IMR-90 (cell line): ENCODE measurements around the gene AADACL4. TPM values are rescaled to one million over a fixed set of nuclear protein-coding genes. Genes with fewer than 3 reads are reported as not detected.

Experiments used
- ATAC-seq: fragments of 200-7000 bp; cut with Tn5 transposase; 2 replicates; pipeline ENCODE4 v1.9.1; 2020; ENCODE audit warnings: low read depth, mild to moderate bottlenecking, moderate library complexity
- BruUV-seq: library from RNA; stranded (reverse); fragments of 400-500 nt; replicated peaks from 2 replicates; lab custom pipeline; 2021; lab: Mats Ljungman, UMichigan
- CTCF ChIA-PET: fragments of 300-600 bp; formaldehyde crosslinking; extraction: SDS; loops from one replicate; lab custom pipeline; 2021; ENCODE audit warnings: antibody characterized with exemption; lab: Yijun Ruan, JAX
- POLR2A ChIA-PET: fragments of 300-600 bp; sonication (Branson Sonifier 250); formaldehyde crosslinking; loops from one replicate; lab custom pipeline; 2022; ENCODE audit warnings: antibody characterized with exemption; ENCODE audit not compliant: unreplicated experiment; lab: Charles Lee
- DNase-seq: peaks from one replicate; pipeline ENCODE4 v3.0.0; 2013
- H2AFZ ChIP-seq: replicated peaks from 2 replicates; pipeline ENCODE3; 2013; ENCODE audit warnings: low read length, mild to moderate bottlenecking; ENCODE audit not compliant: poor library complexity
- H2AK5ac ChIP-seq: 2 replicates; pipeline ENCODE4 v1.6.1; 2013; ENCODE audit warnings: low read depth, low read length, inconsistent platforms
- H2AK9ac ChIP-seq: replicated peaks from 2 replicates; pipeline ENCODE3; 2013; ENCODE audit warnings: mild to moderate bottlenecking, low read depth, low read length, moderate library complexity; ENCODE audit not compliant: poor library complexity
- H2BK120ac ChIP-seq: 2 replicates; pipeline ENCODE4 v1.6.1; 2013; ENCODE audit warnings: low read depth, low read length, inconsistent platforms
- H2BK15ac ChIP-seq: 3 replicates; pipeline ENCODE4 v1.6.1; 2013; ENCODE audit warnings: low read depth, low read length, inconsistent platforms
- H2BK20ac ChIP-seq: 2 replicates; pipeline ENCODE4 v1.6.1; 2013; ENCODE audit warnings: low read depth, mild to moderate bottlenecking, inconsistent platforms, low read length, moderate library complexity
- H2BK5ac ChIP-seq: 2 replicates; pipeline ENCODE4 v1.6.1; 2013; ENCODE audit warnings: mild to moderate bottlenecking, low read depth, low read length, inconsistent platforms; ENCODE audit not compliant: poor library complexity, severe bottlenecking
- H3K14ac ChIP-seq: replicated peaks from 2 replicates; pipeline ENCODE4 v1.6.1; 2013; ENCODE audit warnings: low read depth, low read length, inconsistent platforms
- H3K18ac ChIP-seq: 2 replicates; pipeline ENCODE4 v1.6.1; 2013; ENCODE audit warnings: low read depth, low read length, control low read depth
- H3K23ac ChIP-seq: 2 replicates; pipeline ENCODE4 v1.6.1; 2013; ENCODE audit warnings: low read depth, low read length, inconsistent platforms
- H3K27ac ChIP-seq: 2 replicates; pipeline ENCODE4 v1.5.1; 2013; ENCODE audit warnings: mild to moderate bottlenecking, control low read depth, low read length; ENCODE audit not compliant: insufficient read depth
- H3K27me3 ChIP-seq: 2 replicates; pipeline ENCODE4 v1.6.1; 2013; ENCODE audit warnings: low read length; ENCODE audit not compliant: control insufficient read depth, insufficient read depth
- H3K36me3 ChIP-seq: 2 replicates; pipeline ENCODE4 v1.6.1; 2013; ENCODE audit warnings: low read length, mixed read lengths; ENCODE audit not compliant: control insufficient read depth, insufficient read depth
- H3K4ac ChIP-seq: 2 replicates; pipeline ENCODE4 v1.6.1; 2013; ENCODE audit warnings: low read depth, low read length, inconsistent platforms
- H3K4me1 ChIP-seq: 2 replicates; pipeline ENCODE4 v1.6.1; 2013; ENCODE audit warnings: low read length, mixed read lengths; ENCODE audit not compliant: control insufficient read depth, insufficient read depth
- H3K4me2 ChIP-seq: 2 replicates; pipeline ENCODE4 v1.6.1; 2013; ENCODE audit warnings: low read depth, mild to moderate bottlenecking, control low read depth, low read length, moderate library complexity
- H3K4me3 ChIP-seq: 2 replicates; pipeline ENCODE4 v1.5.1; 2013; ENCODE audit warnings: low read depth, mild to moderate bottlenecking, control low read depth, low read length, moderate library complexity; ENCODE audit not compliant: insufficient read depth
- H3K56ac ChIP-seq: 2 replicates; pipeline ENCODE4 v1.6.1; 2013; ENCODE audit warnings: low read length, inconsistent platforms; ENCODE audit not compliant: insufficient read depth; ENCODE audit errors: extremely low read depth
- H3K79me1 ChIP-seq, 2 experiments: 2 replicates each; pipeline ENCODE4 v1.6.1; 2013; ENCODE audit warnings: low read length in 2 of 2, inconsistent platforms in 1 of 2, low read depth in 1 of 2
- H3K9ac ChIP-seq: 2 replicates; pipeline ENCODE4 v1.6.1; 2013; ENCODE audit warnings: low read depth, low read length, control low read depth
- H3K9me1 ChIP-seq: 2 replicates; pipeline ENCODE4 v1.6.1; 2013; ENCODE audit warnings: low read length, inconsistent platforms; ENCODE audit not compliant: insufficient read depth
- H3K9me3 ChIP-seq: 2 replicates; pipeline ENCODE4 v1.6.1; 2013; ENCODE audit warnings: low read length; ENCODE audit not compliant: control insufficient read depth, insufficient read depth
- H4K20me1 ChIP-seq: 2 replicates; pipeline ENCODE4 v1.6.1; 2013; ENCODE audit warnings: low read length, inconsistent platforms; ENCODE audit not compliant: insufficient read depth
- H4K5ac ChIP-seq: 2 replicates; pipeline ENCODE4 v1.6.1; 2013; ENCODE audit warnings: mild to moderate bottlenecking, low read depth, low read length, control low read depth
- H4K8ac ChIP-seq, 2 experiments: 2 replicates each; pipeline ENCODE4 v1.6.1; 2013; ENCODE audit warnings: low read depth in 2 of 2, low read length in 2 of 2, control low read depth in 1 of 2, inconsistent platforms in 1 of 2
- H4K91ac ChIP-seq: 2 replicates; pipeline ENCODE4 v1.6.1; 2013; ENCODE audit warnings: low read depth, low read length, inconsistent platforms; ENCODE audit not compliant: insufficient read depth
- BHLHE40 ChIP-seq: fragments of 150-350 bp; IDR thresholded peaks from 2 replicates; pipeline ENCODE4 v1.6.1; 2016; ENCODE audit warnings: mild to moderate bottlenecking, low read depth, low read length
- CEBPB ChIP-seq: IDR thresholded peaks from 2 replicates; pipeline ENCODE4 v1.6.1; 2012; ENCODE audit warnings: low read depth, low read length, improper control_type of control experiment
- CHD1 ChIP-seq: IDR thresholded peaks from 2 replicates; pipeline ENCODE4 v1.6.1; 2012; ENCODE audit warnings: low read depth, low read length, improper control_type of control experiment
- CTCF ChIP-seq: conservative IDR thresholded peaks from 2 replicates; pipeline ENCODE4 v1.5.1; 2012; ENCODE audit warnings: mild to moderate bottlenecking, low read depth, low read length, improper control_type of control experiment
- ELK1 ChIP-seq: fragments of 150-350 bp; IDR thresholded peaks from 2 replicates; pipeline ENCODE4 v1.6.1; 2016; ENCODE audit warnings: low read depth, mild to moderate bottlenecking, low read length, moderate library complexity, borderline replicate concordance
- FOS ChIP-seq: fragments of 150-350 bp; IDR thresholded peaks from 2 replicates; pipeline ENCODE4 v1.6.1; 2016; ENCODE audit warnings: low read depth, low read length
- MAFK ChIP-seq: IDR thresholded peaks from 2 replicates; pipeline ENCODE4 v1.6.1; 2012; ENCODE audit warnings: low read depth, low read length, improper control_type of control experiment
- MAZ ChIP-seq: IDR thresholded peaks from 2 replicates; pipeline ENCODE4 v1.6.1; 2012; ENCODE audit warnings: low read depth, mild to moderate bottlenecking, low read length, improper control_type of control experiment, moderate library complexity, borderline replicate concordance
- MXI1 ChIP-seq: IDR thresholded peaks from 2 replicates; pipeline ENCODE4 v1.6.1; 2012; ENCODE audit warnings: low read depth, mild to moderate bottlenecking, low read length, moderate library complexity, borderline replicate concordance
- NFE2L2 ChIP-seq: fragments of 150-350 bp; IDR thresholded peaks from 2 replicates; pipeline ENCODE4 v1.6.1; 2016; ENCODE audit warnings: low read depth, mild to moderate bottlenecking, low read length
- POLR2A ChIP-seq: IDR thresholded peaks from 2 replicates; pipeline ENCODE4 v1.6.1; 2012; ENCODE audit warnings: mild to moderate bottlenecking, low read depth, low read length
- RAD21 ChIP-seq: IDR thresholded peaks from 2 replicates; pipeline ENCODE4 v1.6.1; 2012; ENCODE audit warnings: low read length, improper control_type of control experiment
- RCOR1 ChIP-seq: IDR thresholded peaks from 2 replicates; pipeline ENCODE4 v1.6.1; 2012; ENCODE audit warnings: mild to moderate bottlenecking, low read length, improper control_type of control experiment; ENCODE audit not compliant: insufficient replicate concordance
- RFX5 ChIP-seq: IDR thresholded peaks from 2 replicates; pipeline ENCODE4 v1.8.0; 2012; ENCODE audit warnings: low read depth, mild to moderate bottlenecking, low read length, moderate library complexity
- SMC3 ChIP-seq: fragments of 150-350 bp; IDR thresholded peaks from 2 replicates; pipeline ENCODE4 v1.6.1; 2016; ENCODE audit warnings: low read depth, mild to moderate bottlenecking, antibody characterized with exemption, low read length, moderate library complexity
- USF2 ChIP-seq: fragments of 150-350 bp; IDR thresholded peaks from 2 replicates; pipeline ENCODE4 v1.6.1; 2017; ENCODE audit warnings: mild to moderate bottlenecking, antibody characterized with exemption, low read length, low read depth
- WGBS, 2 experiments: methylation state at CpG; one replicate each; pipeline versions ENCODE4 v1.1.5 to v1.1.7; 2013; ENCODE audit warnings: missing lambda C conversion rate in 2 of 2; ENCODE audit not compliant: insufficient read length in 1 of 2; ENCODE audit errors: extremely low coverage in 2 of 2; 5-methylcytosine and 5-hydroxymethylcytosine counted together
- dilution Hi-C: fragments of 300-500 bp; cut with HindIII; formaldehyde crosslinking; loops from one replicate; pipeline ENCODE4 v1.14.3; 2018; ENCODE audit warnings: low sequenced_read_pairs; ENCODE audit not compliant: unreplicated experiment
- in situ Hi-C: fragments of 300-500 bp; cut with MboI; formaldehyde crosslinking; loops from 3 replicates; pipeline ENCODE4 v1.14.3; 2019; ENCODE audit warnings: low sequenced_read_pairs, inconsistent platforms, mixed read lengths
- intact Hi-C: fragments of 100-400 bp; cut with micrococcal nuclease; formaldehyde crosslinking; loops from 2 replicates; pipeline ENCODE4 v1.10.0; 2022
- polyA plus RNA-seq, 3 experiments: library from polyadenylated mRNA; depleted of rRNA; stranded (reverse); fragments of >200 nt; gene quantifications; 2 replicates each; pipeline ENCODE4 v1.2.3, GENCODE V29; 2012; ENCODE audit warnings: low replicate concordance in 1 of 3
- total RNA-seq: library from RNA; depleted of rRNA; stranded (reverse); fragments of >200 nt; gene quantifications from 2 replicates; pipeline ENCODE4 v1.2.3, GENCODE V29; 2012

AADACL4 gene
- total and polyA plus RNA-seq, 2 of the 4 experiments (the other 2 are of a cell fraction), result not detected

- H4K20me1 ChIP-seq, result no peaks in the 10 kb centered on the region; the same call in 1 of the 2 replicates
- no peak overlapping the region for H3K23ac ChIP-seq
- intact Hi-C loops (no loop called here), dilution Hi-C loops (no loop called here), in situ Hi-C loops (no loop called here)
- no peak overlapping the region for H3K4me2 ChIP-seq
- H3K36me3 ChIP-seq, result no peaks in the 10 kb centered on the region
- CTCF ChIA-PET, result no interaction called here
- peaks cover 40% of the 10 kb centered on the region for H3K27me3 ChIP-seq
- no peak for DNase-seq
- H2AK5ac ChIP-seq, result no peak overlapping the region
- no peaks in the 10 kb centered on the region for H3K9me3 ChIP-seq
- H2BK5ac ChIP-seq, result no peak overlapping the region
- H2AK9ac ChIP-seq, result no peak overlapping the region
- H3K9me1 ChIP-seq, result 0 out of 2 replicates have a peak, but pooled peaks cover 5% of the 10 kb centered on the region
- H3K14ac ChIP-seq, result no peak overlapping the region
- H4K91ac ChIP-seq, result no peak overlapping the region
- H3K27ac ChIP-seq, result no peak overlapping the region
- H3K4me3 ChIP-seq, result no peak overlapping the region
- no TSS peak for BruUV-seq
- no peak overlapping the region for H2BK120ac ChIP-seq
- H3K9ac ChIP-seq, result no peak overlapping the region
- H4K8ac ChIP-seq, result no peak overlapping the region
- POLR2A ChIA-PET, result no interaction called here
- no CpG with 5 or more reads among the region's 7 CpGs for WGBS, 2 experiments
- no peak overlapping the region for H3K4ac ChIP-seq
- ATAC-seq, result no peak
- H2BK15ac ChIP-seq, result no peak overlapping the region
- H3K4me1 ChIP-seq, result peaks cover 6% of the 10 kb centered on the region
- H2BK20ac ChIP-seq, result no peak overlapping the region
- H3K18ac ChIP-seq, result no peak overlapping the region
- TF ChIP-seq NFE2L2 (no peak), CHD1 (no peak), POLR2A (no peak), FOS (no peak), CTCF (no peak), MAFK (no peak), RAD21 (no peak), RCOR1 (no peak), CEBPB (no peak), MXI1 (no peak), SMC3 (no peak), MAZ (no peak), ELK1 (no peak), BHLHE40 (no peak), USF2 (no peak), RFX5 (no peak)
- no peak overlapping the region for H4K5ac ChIP-seq
- no peaks in the 10 kb centered on the region for H3K79me1 ChIP-seq
- H3K56ac ChIP-seq, result no peak overlapping the region
- H2AFZ ChIP-seq, result no peak overlapping the region
Observed at GRCh38 chr1:12648741-12649140, 4.9 kb downstream of the AADACL4 start.
